GM19468 (cell line): Measurements from ENCODE around the gene HES5.

ENCODE experiments used
- ATAC-seq: cut with Tn5 transposase; IDR thresholded peaks from one replicate; pipeline ENCODE4 v1.9.1; 2021; ENCODE audit warnings: mild to moderate bottlenecking, moderate library complexity, moderate number of reproducible peaks; ENCODE audit not compliant: unreplicated experiment; ENCODE audit errors: extremely low read depth

HES5 gene

GRCh38 chr1:2534687-2535441 is 4.8 kb upstream of the HES5 start:
- ATAC-seq: no peak

- no peak for ATAC-seq
These were observed 4.2 kb upstream of the HES5 start for GRCh38 chr1:2534315-2534686.

- no peak for ATAC-seq
These were observed 3.3 kb upstream of the HES5 start for GRCh38 chr1:2533365-2533764.

GRCh38 chr1:2532485-2533160 is 2.6 kb upstream of the HES5 start:
- ATAC-seq: no peak

- no peak for ATAC-seq
These were observed 674 bp upstream of the HES5 start for GRCh38 chr1:2530513-2531361.

- no peak for ATAC-seq
These were observed 888 bp downstream of the HES5 start for GRCh38 chr1:2528966-2529783.

GRCh38 chr1:2528611-2528965 is 1.5 kb downstream of the HES5 start:
- ATAC-seq: no peak

- ATAC-seq: no peak
These were observed 2.0 kb downstream of the HES5 start for GRCh38 chr1:2528016-2528415.

GRCh38 chr1:2527556-2527860 is 2.6 kb downstream of the HES5 start:
- no peak for ATAC-seq

GRCh38 chr1:2526824-2527555 is 3.1 kb downstream of the HES5 start:
- ATAC-seq: no peak

GRCh38 chr1:2525920-2526823 is 3.9 kb downstream of the HES5 start, which contains the start of gene PANK4:
PANK4 (minus strand) TSS chr1:2526596; CDS start chr1:2526587, 9 bp downstream.
- peak; percentile 75 for ATAC-seq

- ATAC-seq: no peak
These were observed 4.5 kb downstream of the HES5 start for GRCh38 chr1:2525572-2525919.

GRCh38 chr1:2523891-2524609 is 6.0 kb downstream of the HES5 start:
- no peak for ATAC-seq

- no peak for ATAC-seq
These were observed 6.7 kb downstream of the HES5 start for GRCh38 chr1:2523191-2523890.

- no peak for ATAC-seq
These were observed 7.8 kb downstream of the HES5 start for GRCh38 chr1:2522230-2522629.

- ATAC-seq: no peak
These were observed 9.3 kb downstream of the HES5 start for GRCh38 chr1:2520806-2521205.

- no peak for ATAC-seq
These were observed 9.9 kb downstream of the HES5 start for GRCh38 chr1:2520206-2520605.

GRCh38 chr1:2519729-2520128 is 10.3 kb downstream of the HES5 start:
- ATAC-seq: no peak
